Activated T-cell treated with anti-CD3 and anti-CD28 coated beads, Interleukin-2, amount 50 U/mL, for 4 hours (primary cell): Measurements from ENCODE around the gene DRAXIN. TPM values are rescaled to one million over a fixed set of nuclear protein-coding genes. Genes with fewer than 3 reads are reported as not detected.

Experiments
- ATAC-seq, 2 donors: fragments of 200-7000 bp; cut with Tn5 transposase; one replicate each; pipeline ENCODE4 v1.10.0; 2021
- DNase-seq: peaks from one replicate; pipeline ENCODE4 v3.0.0-alpha.2; 2020
- H3K27me3 Mint-ChIP-seq: one replicate; pipeline ENCODE4 v1.8.0; 2021; ENCODE audit warnings: low read depth, mixed read lengths
- H3K36me3 Mint-ChIP-seq: one replicate; pipeline ENCODE4 v1.8.0; 2022; ENCODE audit warnings: mixed read lengths; ENCODE audit not compliant: insufficient read depth
- H3K4me1 Mint-ChIP-seq: one replicate; pipeline ENCODE4 v1.8.0; 2021; ENCODE audit warnings: low read depth, mixed read lengths
- H3K4me3 Mint-ChIP-seq: one replicate; pipeline ENCODE4 v1.8.0; 2021; ENCODE audit warnings: mild to moderate bottlenecking, moderate library complexity, mixed read lengths
- H3K9me3 Mint-ChIP-seq: one replicate; pipeline ENCODE4 v1.8.0; 2021; ENCODE audit warnings: mixed read lengths
- total RNA-seq, 3 donors: library from RNA; stranded (reverse); gene quantifications; one replicate each; pipeline ENCODE4 v1.2.1, GENCODE V29; 2021

DRAXIN gene
- total RNA-seq, 3 donors from 2014 or later: 0.03 to 0.08 (median 0.05) TPM

DNA sequence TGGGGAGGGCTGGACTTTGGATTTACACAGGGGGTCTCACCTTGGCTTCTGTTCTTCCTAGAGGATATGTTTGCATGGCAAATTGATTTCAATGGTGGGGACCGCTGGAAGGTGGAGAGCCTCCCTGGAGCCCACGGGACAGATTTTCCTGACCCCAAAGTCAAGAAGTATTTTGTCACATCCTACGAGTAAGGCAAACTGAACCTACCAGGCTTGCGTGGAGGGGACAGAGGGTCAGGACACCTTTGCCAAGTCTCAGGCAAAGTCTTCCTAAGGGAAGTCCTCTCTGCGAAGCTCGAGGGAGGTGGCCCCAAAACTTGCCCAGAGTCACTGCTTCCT lies 20.3 kb upstream of the DRAXIN start:
- Mint-ChIP-seq H3K4me3 (no peak overlapping the region), H3K27me3 (no peaks in the 10 kb centered on the region)
- no peak for ATAC-seq

GRCh38 chr1:11671544-11672286 lies 19.8 kb upstream of the DRAXIN start:
- ATAC-seq (no peak), DNase-seq (no peak)
- Mint-ChIP-seq H3K4me3 (no peak overlapping the region), H3K27me3 (no peaks in the 10 kb centered on the region), H3K36me3 (peaks cover 9% of the 10 kb centered on the region), H3K4me1 (no peaks in the 10 kb centered on the region), H3K9me3 (no peaks in the 10 kb centered on the region)

More for the DNA sequence above, 20.3 kb upstream of the DRAXIN start:
- no peak for DNase-seq
- Mint-ChIP-seq H3K36me3 (peaks cover 9% of the 10 kb centered on the region), H3K9me3 (no peaks in the 10 kb centered on the region), H3K4me1 (no peaks in the 10 kb centered on the region)

- ATAC-seq (no peak), DNase-seq (no peak)
- Mint-ChIP-seq H3K4me1 (no peaks in the 10 kb centered on the region), H3K27me3 (no peaks in the 10 kb centered on the region), H3K4me3 (no peak overlapping the region), H3K36me3 (peaks cover 9% of the 10 kb centered on the region), H3K9me3 (no peaks in the 10 kb centered on the region)
Observed at GRCh38 chr1:11673089-11673769, 18.3 kb upstream of the DRAXIN start.

- Mint-ChIP-seq H3K36me3 (peaks cover 5% of the 10 kb centered on the region), H3K27me3 (no peaks in the 10 kb centered on the region), H3K4me3 (no peak overlapping the region), H3K9me3 (no peaks in the 10 kb centered on the region), H3K4me1 (peaks cover 8% of the 10 kb centered on the region)
- DNase-seq (no peak), ATAC-seq (no peak)
Observed at GRCh38 chr1:11674488-11674887, 17.0 kb upstream of the DRAXIN start.

- H3K4me1 Mint-ChIP-seq: peaks cover 11% of the 10 kb centered on the region
- no peak overlapping the region for H3K4me3 Mint-ChIP-seq
- no peaks in the 10 kb centered on the region for H3K27me3 Mint-ChIP-seq
- ATAC-seq (no peak), DNase-seq (no peak)
- no peaks in the 10 kb centered on the region for H3K9me3 Mint-ChIP-seq
- H3K36me3 Mint-ChIP-seq: peaks cover 5% of the 10 kb centered on the region
Observed at GRCh38 chr1:11675325-11675724, 16.2 kb upstream of the DRAXIN start.

- peaks cover 5% of the 10 kb centered on the region for H3K36me3 Mint-ChIP-seq
- no peak for DNase-seq
- H3K9me3 Mint-ChIP-seq: no peaks in the 10 kb centered on the region
- H3K4me1 Mint-ChIP-seq: peaks cover 11% of the 10 kb centered on the region
- no peaks in the 10 kb centered on the region for H3K27me3 Mint-ChIP-seq
- no peak overlapping the region for H3K4me3 Mint-ChIP-seq
- no peak for ATAC-seq
Observed at GRCh38 chr1:11676386-11677103, 15.0 kb upstream of the DRAXIN start.

DNA sequence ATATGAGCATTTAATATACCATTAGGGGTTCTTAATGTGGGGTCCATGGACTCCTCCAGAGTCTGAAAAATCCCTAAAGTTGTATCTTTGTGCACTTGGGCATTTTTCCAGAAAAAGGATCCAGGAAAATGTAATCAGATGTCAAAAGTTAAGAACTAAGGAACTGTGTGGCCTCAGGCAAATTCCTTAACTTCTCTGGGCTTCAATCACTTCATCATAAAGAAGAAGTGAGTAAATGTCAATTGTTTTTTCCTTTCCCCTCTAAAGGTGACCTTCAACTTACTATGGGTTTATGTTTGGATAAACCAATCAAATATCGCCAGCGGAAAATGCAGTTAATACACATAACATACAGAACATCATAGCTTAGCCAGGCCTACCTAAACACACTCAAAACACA lies 13.1 kb upstream of the DRAXIN start:
- peaks cover 15% of the 10 kb centered on the region for H3K4me1 Mint-ChIP-seq
- H3K9me3 Mint-ChIP-seq: no peaks in the 10 kb centered on the region
- H3K4me3 Mint-ChIP-seq: peak overlapping the region; percentile 4
- H3K36me3 Mint-ChIP-seq: peaks cover 5% of the 10 kb centered on the region
- ATAC-seq (no peak), DNase-seq (no peak)
- H3K27me3 Mint-ChIP-seq: no peaks in the 10 kb centered on the region

- DNase-seq (no peak), ATAC-seq (peak; percentile 20 to 27)
- H3K4me3 Mint-ChIP-seq: peak overlapping the region; percentile 88
- H3K4me1 Mint-ChIP-seq: peaks cover 15% of the 10 kb centered on the region
- H3K36me3 Mint-ChIP-seq: peaks cover 3% of the 10 kb centered on the region
- H3K9me3 Mint-ChIP-seq: no peaks in the 10 kb centered on the region
- no peaks in the 10 kb centered on the region for H3K27me3 Mint-ChIP-seq
Observed at GRCh38 chr1:11680270-11681070, 11.0 kb upstream of the DRAXIN start.

DNA sequence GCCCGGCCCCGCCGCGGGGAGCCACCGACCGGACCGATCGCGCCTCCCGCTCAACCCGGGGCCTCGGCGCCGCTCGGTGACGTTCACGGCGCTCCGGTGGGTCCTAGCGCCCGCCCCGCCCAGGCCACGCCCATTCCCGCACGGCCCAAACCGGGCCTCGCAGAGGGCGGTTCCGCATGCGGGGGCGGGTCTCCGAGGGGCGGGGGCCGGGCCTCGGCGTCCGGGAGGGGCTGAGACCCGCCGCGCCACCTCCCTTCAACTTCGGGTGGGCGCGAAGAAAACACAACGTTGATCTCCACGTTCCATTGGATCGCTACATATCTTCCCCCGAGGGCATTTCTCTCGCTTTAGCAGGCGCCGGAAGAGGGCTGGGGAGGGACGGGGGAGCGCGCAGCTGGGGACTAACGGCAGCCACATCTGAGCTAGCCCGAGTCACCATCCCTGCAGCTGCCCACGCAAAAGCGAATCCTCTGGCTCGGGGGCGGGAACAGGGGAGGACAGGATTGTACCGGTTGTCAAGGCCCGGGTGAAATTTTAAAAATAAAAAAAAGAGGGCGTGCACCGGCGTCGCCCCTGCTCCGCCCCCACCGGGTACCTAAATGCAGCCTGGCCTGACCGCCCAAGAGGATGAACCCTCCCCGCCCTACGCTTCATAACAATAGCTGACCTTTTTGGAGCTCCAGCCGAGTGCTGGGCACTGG lies 10.3 kb upstream of the DRAXIN start, which contains the start of gene MAD2L2:
Gene MAD2L2 (minus strand): TSS at position 78 of the 701 bp plus-strand sequence. CDS start 547 bp downstream, outside the sequence.
- Mint-ChIP-seq H3K4me1 (peaks cover 15% of the 10 kb centered on the region), H3K27me3 (peaks cover 2% of the 10 kb centered on the region), H3K4me3 (peak within 1 kb of the TSS; percentile 88), H3K9me3 (no peaks in the 10 kb centered on the region), H3K36me3 (no peaks in the 10 kb centered on the region)
- ATAC-seq (peak; percentile 92), DNase-seq (peak; percentile 89)

- no peak for DNase-seq
- H3K36me3 Mint-ChIP-seq: no peaks in the 10 kb centered on the region
- ATAC-seq: no peak
- H3K27me3 Mint-ChIP-seq: peaks cover 4% of the 10 kb centered on the region
- peaks cover 15% of the 10 kb centered on the region for H3K4me1 Mint-ChIP-seq
- peak overlapping the region; percentile 88 for H3K4me3 Mint-ChIP-seq
- H3K9me3 Mint-ChIP-seq: no peaks in the 10 kb centered on the region
Observed at GRCh38 chr1:11682287-11682771, 9.2 kb upstream of the DRAXIN start.

DNA sequence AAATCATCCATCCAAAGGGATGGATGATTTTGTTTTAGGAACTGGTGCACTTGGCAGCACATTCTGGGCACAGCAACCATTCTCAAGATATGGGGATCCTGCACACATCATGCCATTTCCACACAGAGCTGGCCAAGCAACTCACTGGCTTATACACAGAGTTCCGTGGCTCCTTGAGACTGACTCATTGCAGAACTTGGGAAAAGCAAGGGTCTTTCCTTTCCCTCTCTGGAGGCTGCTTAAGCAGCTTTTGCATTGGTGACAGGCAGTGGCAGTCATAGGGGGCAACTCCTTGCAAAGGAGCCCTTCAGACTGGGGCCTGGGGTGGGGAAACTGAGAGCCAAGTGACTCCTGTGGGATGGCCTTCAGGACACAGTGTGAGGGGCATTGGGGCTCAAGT lies 8.7 kb upstream of the DRAXIN start:
- H3K4me1 Mint-ChIP-seq: peaks cover 15% of the 10 kb centered on the region
- H3K27me3 Mint-ChIP-seq: peaks cover 9% of the 10 kb centered on the region
- H3K4me3 Mint-ChIP-seq: no peak overlapping the region

GRCh38 chr1:11684070-11684469 lies 7.4 kb upstream of the DRAXIN start:
- no peak for ATAC-seq
- peaks cover 11% of the 10 kb centered on the region for H3K4me1 Mint-ChIP-seq
- H3K36me3 Mint-ChIP-seq: no peaks in the 10 kb centered on the region
- no peaks in the 10 kb centered on the region for H3K9me3 Mint-ChIP-seq
- DNase-seq: no peak
- no peak overlapping the region for H3K4me3 Mint-ChIP-seq
- H3K27me3 Mint-ChIP-seq: peaks cover 21% of the 10 kb centered on the region

More for the DNA sequence above, 8.7 kb upstream of the DRAXIN start:
- ATAC-seq (no peak), DNase-seq (no peak)
- no peaks in the 10 kb centered on the region for H3K9me3 Mint-ChIP-seq
- H3K36me3 Mint-ChIP-seq: no peaks in the 10 kb centered on the region

GRCh38 chr1:11685210-11685752 lies 6.2 kb upstream of the DRAXIN start:
- Mint-ChIP-seq H3K4me1 (peaks cover 8% of the 10 kb centered on the region), H3K36me3 (no peaks in the 10 kb centered on the region), H3K4me3 (no peak overlapping the region), H3K9me3 (no peaks in the 10 kb centered on the region), H3K27me3 (peaks cover 31% of the 10 kb centered on the region)
- DNase-seq (no peak), ATAC-seq (no peak)
